Stimulated activated CD4-positive, alpha-beta T cell treated with anti-CD3 and anti-CD28 coated beads, Interleukin-12 subunit alpha, Interleukin-12 subunit beta, amount 100 ng/mL, for 4 hours (primary cell): ENCODE data around the gene CACNG7.

Source experiments
- DNase-seq: peaks from one replicate; pipeline ENCODE4 v3.0.0-alpha.2; 2020

Gene CACNG7

GRCh38 chr19:53983457-53984289, 74.6 kb downstream of the CACNG7 start:
- no peak for DNase-seq

GRCh38 chr19:53985863-53986262, 76.8 kb downstream of the CACNG7 start:
- no peak for DNase-seq

- no peak for DNase-seq
Measured at GRCh38 chr19:53988981-53989380, 79.9 kb downstream of the CACNG7 start.

- no peak for DNase-seq
Measured at GRCh38 chr19:53989600-53990533, 80.8 kb downstream of the CACNG7 start.

GRCh38 chr19:53991224-53992113, 82.4 kb downstream of the CACNG7 start, which contains the start of gene CACNG6:
CACNG6 (plus strand) TSS chr19:53991637; CDS start chr19:53992878, 1,241 bp downstream.
- no peak for DNase-seq

GRCh38 chr19:53992211-53992610, 83.1 kb downstream of the CACNG7 start:
- no peak for DNase-seq

GRCh38 chr19:53992815-53993214, 83.7 kb downstream of the CACNG7 start:
- DNase-seq, result no peak

- DNase-seq, result no peak
Measured at GRCh38 chr19:53993448-53993847, 84.4 kb downstream of the CACNG7 start.
